Measurements from ENCODE around the gene NF2. TPM values are rescaled to one million over a fixed set of nuclear protein-coding genes. Genes with fewer than 3 reads are reported as not detected.

Gene NF2
- total and polyA plus RNA-seq, 2 of the 8 experiments (the other 6 are each of a cell fraction or from before 2014, with no cell fraction given), result 17.6 to 53.6 TPM

DNA sequence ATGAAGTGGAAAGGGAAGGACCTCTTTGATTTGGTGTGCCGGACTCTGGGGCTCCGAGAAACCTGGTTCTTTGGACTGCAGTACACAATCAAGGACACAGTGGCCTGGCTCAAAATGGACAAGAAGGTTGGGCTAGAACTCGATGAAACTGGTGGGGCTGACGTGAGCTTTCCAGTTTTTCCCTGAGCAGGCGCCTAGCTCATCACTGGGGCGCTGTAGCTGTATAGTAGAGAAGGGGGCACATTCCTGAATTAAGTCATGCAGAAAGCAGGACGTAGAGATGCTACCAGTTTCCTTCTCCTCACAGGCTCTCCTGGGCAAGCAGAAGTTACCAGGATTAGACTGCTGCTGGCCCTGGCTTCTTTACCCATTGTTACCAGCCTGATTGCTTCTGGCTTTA lies 33.3 kb downstream of the NF2 start:
- Histone ChIP-seq H2AK5ac (ENCODE audit: low read depth, low read length) (no peak overlapping the region), H3K9me3 (ENCODE audit: insufficient read depth in 2 of 2, low read depth in 1 of 2, low read length in 1 of 2) (no peaks in the 10 kb centered on the region), H3K18ac (ENCODE audit: extremely low read depth, low read length) (no peak overlapping the region), H2BK5ac (ENCODE audit: low read depth, low read length) (no peak overlapping the region), H3K9ac (replicated peaks in 1 of 4; ENCODE audit: extremely low read depth in 1 of 4, low read depth in 3 of 4, low read length in 3 of 4) (no peak overlapping the region; a peak in 1 of 7 replicates), H3K4me3 (ENCODE audit: extremely low read depth in 1 of 4, insufficient read depth in 2 of 4, low read depth in 3 of 4, low read length in 4 of 4) (no peak overlapping the region), H3K14ac (ENCODE audit: insufficient read length) (no peak overlapping the region), H4K8ac (ENCODE audit: extremely low read depth, insufficient read depth, low read length) (no peak overlapping the region), H2AFZ (ENCODE audit: low read length) (no peak overlapping the region), H3K23me2 (ENCODE audit: low read depth, low read length) (no peaks in the 10 kb centered on the region; the same call in 1 of the 2 replicates), H2BK12ac (ENCODE audit: low read depth, low read length) (no peak overlapping the region), H3K4me2 (ENCODE audit: insufficient read depth in 1 of 2, low read depth in 2 of 2, low read length in 2 of 2) (no peak overlapping the region), H3K23ac (ENCODE audit: insufficient read length) (no peak overlapping the region), H3K27ac (ENCODE audit: low read depth, low read length) (no peak overlapping the region), H3K79me2 (ENCODE audit: control insufficient read depth in 1 of 2, insufficient read depth in 2 of 2, low read length in 2 of 2) (peaks cover under 1 to 2% of the 10 kb centered on the region in 2 experiments; a peak in 1 of 4 replicates), H4K20me1 (replicated peaks in 1 of 2; ENCODE audit: control insufficient read depth in 1 of 2, insufficient read depth in 2 of 2, low read length in 2 of 2) (peaks cover 0 to 3% of the 10 kb centered on the region in 2 experiments), H4K91ac (replicated peaks; ENCODE audit: insufficient read length, low read length) (no peak overlapping the region), H3K4ac (replicated peaks; ENCODE audit: insufficient read length, low read depth, low read length) (no peak overlapping the region), H2BK20ac (ENCODE audit: low read length) (no peak overlapping the region), H3K56ac (replicated peaks; ENCODE audit: insufficient read length, low read depth, low read length) (no peak overlapping the region), H3K36me3 (ENCODE audit: control insufficient read depth in 2 of 4, insufficient read depth in 4 of 4, low read length in 3 of 4) (peaks cover 0 to 6% (median 3%) of the 10 kb centered on the region in 4 experiments; a peak in 2 of 8 replicates), H3K79me1 (ENCODE audit: low read depth, low read length) (peaks cover 9% of the 10 kb centered on the region), H2BK15ac (ENCODE audit: low read length) (no peak overlapping the region), H3K27me3 (replicated peaks in 1 of 4; ENCODE audit: control insufficient read depth in 3 of 4, extremely low read depth in 1 of 4, insufficient read depth in 3 of 4, low read length in 3 of 4) (no peaks in the 10 kb centered on the region), H4K5ac (ENCODE audit: insufficient read length, low read depth, low read length) (no peak overlapping the region), H3K4me1 (replicated peaks in 1 of 4; ENCODE audit: control insufficient read depth in 3 of 4, insufficient read depth in 4 of 4, low read length in 3 of 4) (no peaks in the 10 kb centered on the region), H2BK120ac (replicated peaks; ENCODE audit: low read depth, low read length) (no peak overlapping the region)
- POLR2A ChIA-PET (ENCODE audit: partially characterized antibody), result interaction anchor here (0.6 kb wide), 1 partner anchor 406 kb away, joined by 3 read pairs; no protein-coding TSS in a partner anchor
- WGBS, 2 experiments (ENCODE audit: extremely low coverage in 1 of 2, insufficient coverage in 1 of 2, insufficient read length in 1 of 2, insufficient replicate concordance in 2 of 2, low coverage in 1 of 2, low lambda C conversion rate in 2 of 2, missing lambda C conversion rate in 1 of 2), result 86% methylated on average over 7 of the region's 7 CpGs; no CpG with 5 or more reads in 1 of the 2 experiments
- CTCF ChIA-PET (ENCODE audit: partially characterized antibody), result interaction anchor here (0.6 to 3.2 kb wide), 34 partner anchors 10 to 749 kb away, joined by 3 to 36 read pairs (median 4); no protein-coding TSS in a partner anchor
- DNase-seq (ENCODE audit: low read depth in 1 of 2, low spot score in 2 of 2) (no peak), FAIRE-seq (no peak)
- TF ChIP-seq BCL11A (IDR thresholded peaks at IDR 0.05; ENCODE audit: low read depth in 2 of 2, low read length in 2 of 2), result no peak
- TF ChIP-seq PHF8 (conservative IDR thresholded peaks at IDR 0.05; ENCODE audit: low read depth, low read length), result no peak
- TF ChIP-seq RBBP5 (IDR thresholded peaks at IDR 0.05; ENCODE audit: borderline replicate concordance, low read depth, low read length), result no peak
- no peak for TF ChIP-seq SIN3A (conservative IDR thresholded peaks at IDR 0.05 in 1 of 2, IDR thresholded peaks at IDR 0.05 in 1 of 2; ENCODE audit: low read depth in 1 of 2, low read length in 2 of 2)
- no peak for TF ChIP-seq CHD2 (IDR thresholded peaks at IDR 0.05; ENCODE audit: low read length)
- no peak for TF ChIP-seq FOSL1 (IDR thresholded peaks at IDR 0.05; ENCODE audit: insufficient read depth, low read depth, low read length)
- no peak for TF ChIP-seq TAF7 (optimal IDR thresholded peaks at IDR 0.05; ENCODE audit: borderline replicate concordance, low read depth, low read length)
- no peak for TF ChIP-seq RXRA (IDR thresholded peaks at IDR 0.05; ENCODE audit: insufficient read depth, low read depth, low read length)
- no peak for TF ChIP-seq SAP30 (IDR thresholded peaks at IDR 0.05; ENCODE audit: insufficient read depth, insufficient replicate concordance, low read length)
- TF ChIP-seq, protein P1, sequence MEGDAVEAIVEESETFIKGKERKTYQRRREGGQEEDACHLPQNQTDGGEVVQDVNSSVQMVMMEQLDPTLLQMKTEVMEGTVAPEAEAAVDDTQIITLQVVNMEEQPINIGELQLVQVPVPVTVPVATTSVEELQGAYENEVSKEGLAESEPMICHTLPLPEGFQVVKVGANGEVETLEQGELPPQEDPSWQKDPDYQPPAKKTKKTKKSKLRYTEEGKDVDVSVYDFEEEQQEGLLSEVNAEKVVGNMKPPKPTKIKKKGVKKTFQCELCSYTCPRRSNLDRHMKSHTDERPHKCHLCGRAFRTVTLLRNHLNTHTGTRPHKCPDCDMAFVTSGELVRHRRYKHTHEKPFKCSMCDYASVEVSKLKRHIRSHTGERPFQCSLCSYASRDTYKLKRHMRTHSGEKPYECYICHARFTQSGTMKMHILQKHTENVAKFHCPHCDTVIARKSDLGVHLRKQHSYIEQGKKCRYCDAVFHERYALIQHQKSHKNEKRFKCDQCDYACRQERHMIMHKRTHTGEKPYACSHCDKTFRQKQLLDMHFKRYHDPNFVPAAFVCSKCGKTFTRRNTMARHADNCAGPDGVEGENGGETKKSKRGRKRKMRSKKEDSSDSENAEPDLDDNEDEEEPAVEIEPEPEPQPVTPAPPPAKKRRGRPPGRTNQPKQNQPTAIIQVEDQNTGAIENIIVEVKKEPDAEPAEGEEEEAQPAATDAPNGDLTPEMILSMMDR (IDR thresholded peaks at IDR 0.05; ENCODE audit: control extremely low read depth in 1 of 3, insufficient read depth in 1 of 3, low read depth in 1 of 3, low read length in 3 of 3), result no peak
- TF ChIP-seq CREB1 (IDR thresholded peaks at IDR 0.05), result no peak
